PC-9 (cell line): ENCODE measurements around the gene GSTT2. TPM values are rescaled to one million over a fixed set of nuclear protein-coding genes. Genes with fewer than 3 reads are reported as not detected.
"Not testable (repeated sequence)": the region's sequence is repeated elsewhere in the genome, so short reads cannot be mapped to it uniquely, and the experiment has no call there.

ENCODE experiments used
- BruUV-seq: library from RNA; stranded (reverse); fragments of 400-500 nt; replicated peaks from 2 replicates; lab custom pipeline; 2021; lab: Mats Ljungman, UMichigan
- CTCF ChIA-PET: fragments of 300-600 bp; sonication (Branson Sonifier 250); formaldehyde crosslinking; loops from one replicate; lab custom pipeline; 2022; ENCODE audit warnings: antibody characterized with exemption; lab: Charles Lee
- POLR2A ChIA-PET: fragments of 300-600 bp; sonication (Branson Sonifier 250); formaldehyde crosslinking; loops from one replicate; lab custom pipeline; 2022; ENCODE audit warnings: antibody characterized with exemption; ENCODE audit not compliant: unreplicated experiment; lab: Charles Lee
- DNase-seq, 2 experiments: peaks; one replicate each; pipeline versions ENCODE4 v3.0.0 to v3.0.0-alpha.2; 2015 to 2022; ENCODE audit warnings: mixed read lengths in 1 of 2
- H2AFZ ChIP-seq: fragments of 200-600 bp; sonication (generic); 2 replicates; pipeline ENCODE4 v1.8.1; 2017; ENCODE audit warnings: antibody characterized with exemption
- H3F3A ChIP-seq: fragments of 200-600 bp; sonication (generic); 2 replicates; pipeline ENCODE4 v1.8.1; 2017; ENCODE audit warnings: antibody characterized with exemption, mild to moderate bottlenecking, low read depth; ENCODE audit not compliant: insufficient read depth
- H3K27ac ChIP-seq: fragments of 200-600 bp; sonication (generic); 2 replicates; pipeline ENCODE4 v1.6.1; 2016; ENCODE audit warnings: mixed run types
- H3K27me3 ChIP-seq: fragments of 200-600 bp; sonication (generic); 2 replicates; pipeline ENCODE4 v1.6.1; 2016; ENCODE audit warnings: low read depth, mixed run types; ENCODE audit not compliant: insufficient read depth
- H3K36me3 ChIP-seq: fragments of 200-600 bp; sonication (generic); 2 replicates; pipeline ENCODE4 v1.6.1; 2016; ENCODE audit warnings: low read depth, mixed run types
- H3K4me1 ChIP-seq: fragments of 200-600 bp; sonication (generic); replicated peaks from 2 replicates; pipeline ENCODE4 v1.6.1; 2016; ENCODE audit warnings: mixed run types; ENCODE audit not compliant: insufficient read depth
- H3K4me2 ChIP-seq: fragments of 200-600 bp; sonication (generic); 2 replicates; pipeline ENCODE4 v1.6.1; 2017; ENCODE audit warnings: mixed run types
- H3K4me3 ChIP-seq: fragments of 200-600 bp; sonication (generic); 2 replicates; pipeline ENCODE4 v1.6.1; 2016; ENCODE audit warnings: mixed run types
- H3K79me2 ChIP-seq: fragments of 200-600 bp; sonication (generic); 2 replicates; pipeline ENCODE4 v1.6.1; 2017; ENCODE audit warnings: low read depth, mixed run types
- H3K9me2 ChIP-seq: fragments of 200-600 bp; sonication (generic); 2 replicates; pipeline ENCODE4 v1.8.1; 2017; ENCODE audit warnings: mild to moderate bottlenecking; ENCODE audit not compliant: insufficient read depth
- H3K9me3 ChIP-seq: fragments of 200-600 bp; sonication (generic); 2 replicates; pipeline ENCODE4 v1.8.1; 2016; ENCODE audit warnings: low read depth; ENCODE audit not compliant: insufficient read depth
- H4K20me1 ChIP-seq: fragments of 200-600 bp; sonication (generic); 2 replicates; pipeline ENCODE4 v1.8.1; 2017; ENCODE audit not compliant: insufficient read depth
- CTCF ChIP-seq: fragments of 200-600 bp; sonication (generic); conservative IDR thresholded peaks from 2 replicates; pipeline ENCODE4 v1.6.1; 2017; ENCODE audit warnings: mixed run types, antibody characterized with exemption, mild to moderate bottlenecking, moderate library complexity
- EZH2 ChIP-seq: fragments of 200-600 bp; sonication (generic); IDR thresholded peaks from 2 replicates; pipeline ENCODE4 v1.8.0; 2017; ENCODE audit warnings: antibody characterized with exemption, low read depth
- intact Hi-C: fragments of 100-400 bp; cut with micrococcal nuclease; formaldehyde crosslinking; loops from one replicate; pipeline ENCODE4 v1.10.0; 2022; ENCODE audit not compliant: unreplicated experiment
- total RNA-seq: library from RNA; stranded (reverse); gene quantifications from 2 replicates; pipeline ENCODE4 v1.2.3, GENCODE V29; 2021

GSTT2 gene
- total RNA-seq, 1 experiment from 2014 or later = 0.79 TPM

- POLR2A ChIA-PET, H3K9me3 ChIP-seq, H3K27ac ChIP-seq, H3K4me1 ChIP-seq, H3K4me2 ChIP-seq, H3K79me2 ChIP-seq, H3K4me3 ChIP-seq, H3K27me3 ChIP-seq, H2AFZ ChIP-seq, CTCF ChIA-PET, H4K20me1 ChIP-seq, H3K9me2 ChIP-seq, H3K36me3 ChIP-seq, DNase-seq, BruUV-seq, intact Hi-C loops, H3F3A ChIP-seq: not testable (repeated sequence)
Measured at GRCh38 chr22:23977304-23977703, 2.6 kb upstream of the GSTT2 start.

- CTCF ChIA-PET, BruUV-seq, DNase-seq, H3K79me2 ChIP-seq, H3K27ac ChIP-seq, H2AFZ ChIP-seq, H3K27me3 ChIP-seq, H4K20me1 ChIP-seq, H3K4me1 ChIP-seq, POLR2A ChIA-PET, H3K4me2 ChIP-seq, H3K4me3 ChIP-seq, H3K9me3 ChIP-seq, intact Hi-C loops, H3K36me3 ChIP-seq, H3F3A ChIP-seq, H3K9me2 ChIP-seq: not testable (repeated sequence)
Measured at GRCh38 chr22:23980567-23980966, 633 bp downstream of the GSTT2 start.

- no peaks in the 10 kb centered on the region for H3K79me2 ChIP-seq
- H3K4me1 ChIP-seq = no peaks in the 10 kb centered on the region
- no peaks in the 10 kb centered on the region for H3F3A ChIP-seq
- H3K4me2 ChIP-seq = no peak overlapping the region
- no peak overlapping the region for H2AFZ ChIP-seq
- TF ChIP-seq EZH2 (no peak), CTCF (peak; percentile 90)
- H3K27ac ChIP-seq = no peak overlapping the region
- no peaks in the 10 kb centered on the region for H3K9me2 ChIP-seq
- H3K27me3 ChIP-seq = no peaks in the 10 kb centered on the region
- no peak overlapping the region for H3K4me3 ChIP-seq
- CTCF ChIA-PET = interaction anchor here (0.7 kb wide), 1 partner anchor 539 kb away, joined by 3 read pairs; no protein-coding TSS in a partner anchor
- BruUV-seq = no TSS peak
- H3K36me3 ChIP-seq = no peaks in the 10 kb centered on the region
- H4K20me1 ChIP-seq = no peaks in the 10 kb centered on the region
- peak; percentile 54 to 57 for DNase-seq
- intact Hi-C loops = no loop called here
- H3K9me3 ChIP-seq = no peaks in the 10 kb centered on the region
- POLR2A ChIA-PET = no interaction called here
Measured at GRCh38 chr22:23984430-23984829, 4.5 kb downstream of the GSTT2 start.

- H3K9me3 ChIP-seq, H3K27ac ChIP-seq, CTCF ChIA-PET, H3K4me2 ChIP-seq, intact Hi-C loops, POLR2A ChIA-PET, H3K79me2 ChIP-seq, H3K27me3 ChIP-seq, H2AFZ ChIP-seq, H3K4me3 ChIP-seq, H3K9me2 ChIP-seq, BruUV-seq, H3F3A ChIP-seq, DNase-seq, H4K20me1 ChIP-seq, H3K4me1 ChIP-seq, H3K36me3 ChIP-seq: not testable (repeated sequence)
Measured at GRCh38 chr22:23986089-23986488, 6.2 kb downstream of the GSTT2 start.

GRCh38 chr22:23986538-23987178 is 6.7 kb downstream of the GSTT2 start:
- H3K27ac ChIP-seq, POLR2A ChIA-PET, H3F3A ChIP-seq, intact Hi-C loops, H4K20me1 ChIP-seq, H3K9me3 ChIP-seq, H3K79me2 ChIP-seq, H3K4me2 ChIP-seq, H3K4me1 ChIP-seq, H3K4me3 ChIP-seq, H3K27me3 ChIP-seq, H2AFZ ChIP-seq, DNase-seq, H3K9me2 ChIP-seq, H3K36me3 ChIP-seq, CTCF ChIA-PET, BruUV-seq: not testable (repeated sequence)

GRCh38 chr22:23989583-23990244 is 9.8 kb downstream of the GSTT2 start:
- CTCF ChIA-PET, H3K4me1 ChIP-seq, H3K9me3 ChIP-seq, H3K4me2 ChIP-seq, H3K36me3 ChIP-seq, H3K9me2 ChIP-seq, H3F3A ChIP-seq, H3K27me3 ChIP-seq, intact Hi-C loops, POLR2A ChIA-PET, H4K20me1 ChIP-seq, H3K4me3 ChIP-seq, H3K79me2 ChIP-seq, H2AFZ ChIP-seq, H3K27ac ChIP-seq, DNase-seq, BruUV-seq: not testable (repeated sequence)
